SK-N-SH treated with all-trans-retinoic acid at 6 μM for 48 hours (cell line): ENCODE measurements around the gene RNU1-3.
"Not testable (repeated sequence)": the region's sequence is repeated elsewhere in the genome, so short reads cannot be mapped to it uniquely, and the experiment has no call there.

ENCODE experiments used
- BACH2 ChIP-seq: fragments of 250-450 bp; sonication (Bioruptor Pico); IDR thresholded peaks from 2 replicates; pipeline ENCODE4 v1.9.0; 2021; ENCODE audit warnings: mild to moderate bottlenecking, borderline replicate concordance
- OSR1 ChIP-seq: fragments of 250-450 bp; sonication (Bioruptor Pico); IDR thresholded peaks from 2 replicates; pipeline ENCODE4 v1.8.0; 2022; ENCODE audit warnings: moderate library complexity, mild to moderate bottlenecking, inconsistent platforms
- PATZ1 ChIP-seq: fragments of 250-450 bp; sonication (Bioruptor Pico); IDR thresholded peaks from 2 replicates; pipeline ENCODE4 v1.8.0; 2020; ENCODE audit warnings: mild to moderate bottlenecking, moderate library complexity, borderline replicate concordance
- POU6F1 ChIP-seq: fragments of 250-450 bp; sonication (Bioruptor Pico); IDR thresholded peaks from 2 replicates; pipeline ENCODE4 v1.8.0; 2021; ENCODE audit warnings: low read depth, mild to moderate bottlenecking, moderate library complexity, borderline replicate concordance
- RARB ChIP-seq: fragments of 250-450 bp; sonication (Bioruptor Pico); IDR thresholded peaks from 2 replicates; pipeline ENCODE4 v1.8.0; 2021; ENCODE audit warnings: mild to moderate bottlenecking, moderate library complexity
- ZC3H10 ChIP-seq: fragments of 250-450 bp; sonication (Bioruptor Pico); IDR thresholded peaks from 2 replicates; pipeline ENCODE4 v1.5.1; 2021; ENCODE audit warnings: mild to moderate bottlenecking, moderate library complexity

DNA sequence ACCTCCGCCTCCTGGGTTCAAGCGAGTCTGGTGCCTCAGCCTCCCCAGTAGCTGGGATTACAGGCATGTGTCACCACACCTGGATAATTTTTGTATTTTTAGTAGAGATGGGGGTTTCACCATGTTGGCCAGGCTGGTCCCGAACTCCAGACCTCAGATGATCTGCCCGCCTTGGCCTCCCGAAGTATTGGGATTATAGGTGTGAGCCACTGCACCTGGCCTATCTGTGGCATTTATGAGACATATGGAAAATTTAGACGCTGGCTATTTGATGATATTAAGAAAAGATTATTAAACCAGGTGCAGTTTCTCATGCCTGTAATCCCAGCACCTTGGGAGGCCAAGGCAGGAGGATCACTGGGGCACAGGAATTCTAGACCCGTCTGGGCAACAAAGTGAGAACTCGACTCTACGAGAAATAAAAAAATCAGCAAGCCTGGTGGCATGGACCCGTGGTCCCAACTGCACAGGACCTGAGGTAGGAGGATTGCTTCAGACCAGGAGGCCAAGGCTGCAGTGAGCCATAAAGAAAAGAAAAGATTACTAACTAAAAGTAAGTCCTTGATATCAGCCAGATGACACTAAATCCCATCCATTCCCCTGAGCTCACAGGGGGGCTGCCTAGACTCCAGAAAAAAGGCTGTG is 30.1 kb downstream of the RNU1-3 start:
- TF ChIP-seq OSR1, PATZ1, RARB, ZC3H10, POU6F1, BACH2 (CRISPR knock-in tag): not testable (repeated sequence)
